Neuronal stem cell (in vitro differentiated cells): ENCODE measurements around the gene NAV2.

Source experiments
- DNase-seq: peaks from one replicate; pipeline ENCODE4 v3.0.0-alpha.2; 2013; ENCODE audit warnings: low spot score
- H2AFZ ChIP-seq: one replicate; pipeline ENCODE4 v1.6.1; 2013; ENCODE audit warnings: mild to moderate bottlenecking, low read length, inconsistent platforms
- H2AK5ac ChIP-seq: 2 replicates; pipeline ENCODE4 v1.6.1; 2013; ENCODE audit warnings: low read depth, mild to moderate bottlenecking, inconsistent platforms, low read length, moderate library complexity, mixed read lengths
- H2BK120ac ChIP-seq: 2 replicates; pipeline ENCODE4 v1.6.1; 2013; ENCODE audit warnings: low read depth, mild to moderate bottlenecking, inconsistent platforms, low read length, moderate library complexity, mixed read lengths
- H2BK12ac ChIP-seq: one replicate; pipeline ENCODE4 v1.6.1; 2013; ENCODE audit warnings: low read length, inconsistent platforms
- H2BK15ac ChIP-seq: 2 replicates; pipeline ENCODE4 v1.6.1; 2013; ENCODE audit warnings: mild to moderate bottlenecking, low read length, inconsistent platforms, mixed read lengths
- H2BK5ac ChIP-seq: one replicate; pipeline ENCODE4 v1.6.1; 2013; ENCODE audit warnings: inconsistent platforms, mild to moderate bottlenecking, low read length, moderate library complexity
- H3K14ac ChIP-seq: one replicate; pipeline ENCODE4 v1.6.1; 2013; ENCODE audit warnings: low read length, inconsistent platforms
- H3K18ac ChIP-seq: 2 replicates; pipeline ENCODE4 v1.6.1; 2013; ENCODE audit warnings: low read length, inconsistent platforms
- H3K23ac ChIP-seq: 2 replicates; pipeline ENCODE4 v1.6.1; 2013; ENCODE audit warnings: low read depth, mild to moderate bottlenecking, mixed read lengths, low read length, inconsistent platforms; ENCODE audit not compliant: poor library complexity
- H3K27ac ChIP-seq: replicated peaks from 3 replicates; pipeline ENCODE4 v1.5.1; 2013; ENCODE audit warnings: low read length, inconsistent platforms
- H3K27me3 ChIP-seq, 3 experiments: 2 replicates each; pipeline ENCODE4 v1.6.1; 2013; ENCODE audit warnings: low read length in 3 of 3, mild to moderate bottlenecking in 2 of 3, inconsistent platforms in 1 of 3, low read depth in 1 of 3, mixed read lengths in 1 of 3, moderate library complexity in 1 of 3; ENCODE audit not compliant: control insufficient read depth in 3 of 3, insufficient read depth in 3 of 3
- H3K36me3 ChIP-seq, 2 donors: replicated peaks in 1 of 2; 2 replicates each; pipeline ENCODE4 v1.6.1; 2013; ENCODE audit warnings: low read length in 2 of 2; ENCODE audit not compliant: control insufficient read depth in 2 of 2, insufficient read depth in 2 of 2
- H3K4ac ChIP-seq: 2 replicates; pipeline ENCODE4 v1.6.1; 2013; ENCODE audit warnings: inconsistent platforms, mild to moderate bottlenecking, low read length, moderate library complexity
- H3K4me1 ChIP-seq, 2 donors: 1 replicate in 1 of 2; 2 replicates in 1 of 2; pipeline ENCODE4 v1.6.1; 2013; ENCODE audit warnings: low read length in 2 of 2, low read depth in 1 of 2; ENCODE audit not compliant: control insufficient read depth in 2 of 2, insufficient read depth in 1 of 2
- H3K4me2 ChIP-seq: one replicate; pipeline ENCODE4 v1.6.1; 2013; ENCODE audit warnings: mild to moderate bottlenecking, low read length, inconsistent platforms; ENCODE audit not compliant: insufficient read depth, poor library complexity, severe bottlenecking
- H3K4me3 ChIP-seq, 2 donors: 2 replicates each; pipeline ENCODE4 v1.5.1; 2013; ENCODE audit warnings: low read length in 2 of 2, mild to moderate bottlenecking in 2 of 2, inconsistent platforms in 1 of 2, moderate library complexity in 1 of 2
- H3K79me1 ChIP-seq: one replicate; pipeline ENCODE4 v1.6.1; 2013; ENCODE audit warnings: low read depth, mild to moderate bottlenecking, inconsistent platforms, low read length, moderate library complexity
- H3K9ac ChIP-seq: one replicate; pipeline ENCODE4 v1.6.1; 2013; ENCODE audit warnings: mild to moderate bottlenecking, low read depth, low read length, inconsistent platforms; ENCODE audit not compliant: poor library complexity
- H3K9me3 ChIP-seq, 2 donors: replicated peaks in 1 of 2; 2 replicates each; pipeline versions ENCODE3 to v1.6.1; 2013; ENCODE audit warnings: low read length in 2 of 2, mild to moderate bottlenecking in 2 of 2, inconsistent platforms in 1 of 2, low read depth in 1 of 2, mixed read lengths in 1 of 2, moderate library complexity in 1 of 2; ENCODE audit not compliant: control insufficient read depth in 2 of 2, insufficient read depth in 1 of 2
- H4K8ac ChIP-seq: one replicate; pipeline ENCODE4 v1.6.1; 2013; ENCODE audit warnings: low read depth, mild to moderate bottlenecking, inconsistent platforms, low read length, moderate library complexity
- H4K91ac ChIP-seq: one replicate; pipeline ENCODE4 v1.6.1; 2013; ENCODE audit warnings: low read length, low read depth, mild to moderate bottlenecking, inconsistent platforms; ENCODE audit not compliant: poor library complexity
- WGBS, 2 donors: extraction: QIAGEN DNeasy Blood & Tissue Kit; methylation state at CpG; one replicate each; pipeline ENCODE4 v1.1.7; 2013; ENCODE audit warnings: missing lambda C conversion rate in 2 of 2, mixed read lengths in 1 of 2; ENCODE audit not compliant: insufficient read length in 2 of 2, insufficient replicate concordance in 1 of 2; ENCODE audit errors: extremely low coverage in 2 of 2; 5-methylcytosine and 5-hydroxymethylcytosine counted together

NAV2 gene

DNA sequence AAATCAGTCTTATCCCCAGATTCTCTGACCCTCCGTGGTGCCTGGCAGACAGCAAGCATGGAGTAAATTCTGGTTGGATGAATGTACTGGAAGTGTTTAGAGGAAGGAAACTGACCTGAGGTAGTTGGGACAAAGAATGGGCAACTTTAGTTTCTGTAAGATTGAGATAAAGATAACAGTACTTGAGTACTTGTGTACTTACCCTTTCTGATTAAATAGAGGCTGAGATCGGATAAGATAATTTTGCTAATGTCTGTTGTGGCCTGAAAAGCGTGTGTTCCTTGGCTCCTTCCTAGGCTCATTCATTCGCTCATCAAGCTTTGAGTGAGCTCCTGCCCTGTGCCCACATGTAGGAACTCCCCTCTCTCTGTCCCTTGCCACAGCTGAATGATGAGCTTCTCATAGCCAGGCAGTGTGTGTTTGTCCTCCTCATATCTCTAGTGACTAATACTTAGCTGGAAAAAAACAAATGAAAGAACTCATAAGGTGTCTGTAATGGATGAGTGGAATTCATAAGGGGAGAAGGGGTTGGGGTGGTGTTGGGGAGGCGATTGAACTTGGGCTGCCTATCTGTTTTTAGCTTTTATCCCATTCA, 329.5 kb downstream of the NAV2 start:
- no peak overlapping the region for H3K27ac ChIP-seq
- no peaks in the 10 kb centered on the region for H3K79me1 ChIP-seq
- H3K23ac ChIP-seq: no peak overlapping the region
- H3K4me2 ChIP-seq: no peak overlapping the region
- H2BK15ac ChIP-seq: no peak overlapping the region
- H2AK5ac ChIP-seq: no peak overlapping the region
- H4K8ac ChIP-seq: no peak overlapping the region
- no peak overlapping the region for H2AFZ ChIP-seq
- peaks cover 3 to 55% of the 10 kb centered on the region in 2 donors for H3K36me3 ChIP-seq
- no peak overlapping the region for H3K18ac ChIP-seq
- no peak overlapping the region for H2BK12ac ChIP-seq
- no peaks in the 10 kb centered on the region for H3K9me3 ChIP-seq
- H3K9ac ChIP-seq: no peak overlapping the region
- peaks cover 14 to 15% of the 10 kb centered on the region in 2 donors for H3K4me1 ChIP-seq
- H3K4ac ChIP-seq: no peak overlapping the region
- no peak overlapping the region for H2BK120ac ChIP-seq
- WGBS, 2 donors: no CpG with 5 or more reads among the region's 5 CpGs
- H3K14ac ChIP-seq: no peak overlapping the region
- no peak overlapping the region for H3K4me3 ChIP-seq
- DNase-seq: no peak
- H4K91ac ChIP-seq: no peak overlapping the region
- no peaks in the 10 kb centered on the region for H3K27me3 ChIP-seq
- no peak overlapping the region for H2BK5ac ChIP-seq

DNA sequence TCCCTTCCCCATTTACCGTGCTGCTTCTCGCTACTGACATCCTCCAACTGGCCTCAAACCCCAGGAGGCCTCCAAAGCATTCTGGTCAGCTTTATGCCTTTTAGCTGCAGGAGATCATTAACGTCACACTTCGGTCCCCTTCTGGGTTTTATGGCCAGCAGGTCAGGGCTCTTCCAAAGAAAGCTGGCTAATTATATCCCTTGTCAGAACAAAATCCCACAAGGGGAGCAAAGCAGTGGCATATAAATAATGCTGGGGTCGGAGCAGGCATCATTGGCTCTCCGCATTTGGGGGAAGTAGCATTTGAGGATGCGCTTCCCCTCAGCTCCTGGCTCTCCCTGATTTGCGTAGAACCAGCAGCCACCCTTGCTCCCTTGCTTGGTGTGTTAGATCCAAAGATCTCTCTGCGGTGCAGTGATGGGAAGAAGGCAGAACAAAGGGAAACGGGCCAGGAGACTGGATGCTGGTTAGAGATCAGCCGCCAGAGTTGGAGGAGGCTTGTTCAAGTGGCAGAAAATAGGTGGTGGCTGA, 330.2 kb downstream of the NAV2 start:
- no peak overlapping the region for H2AFZ ChIP-seq
- peaks cover 3 to 59% of the 10 kb centered on the region in 2 donors for H3K36me3 ChIP-seq
- no peak overlapping the region for H3K27ac ChIP-seq
- H3K79me1 ChIP-seq: no peaks in the 10 kb centered on the region
- H4K91ac ChIP-seq: no peak overlapping the region
- no peak overlapping the region for H2AK5ac ChIP-seq
- H4K8ac ChIP-seq: no peak overlapping the region
- H3K4ac ChIP-seq: no peak overlapping the region
- no peaks in the 10 kb centered on the region for H3K27me3 ChIP-seq
- H3K4me1 ChIP-seq: peaks cover 14% of the 10 kb centered on the region in 2 donors
- H3K9ac ChIP-seq: no peak overlapping the region
- H3K9me3 ChIP-seq: no peaks in the 10 kb centered on the region
- no peak overlapping the region for H3K18ac ChIP-seq
- no peak overlapping the region for H2BK5ac ChIP-seq
- H3K14ac ChIP-seq: no peak overlapping the region
- no peak overlapping the region for H2BK15ac ChIP-seq
- H3K23ac ChIP-seq: no peak overlapping the region
- H2BK12ac ChIP-seq: no peak overlapping the region
- DNase-seq: no peak
- no peak overlapping the region for H2BK120ac ChIP-seq
- no peak overlapping the region for H3K4me2 ChIP-seq
- no CpG with 5 or more reads among the region's 11 CpGs for WGBS, 2 donors
- H3K4me3 ChIP-seq: no peak overlapping the region

DNA sequence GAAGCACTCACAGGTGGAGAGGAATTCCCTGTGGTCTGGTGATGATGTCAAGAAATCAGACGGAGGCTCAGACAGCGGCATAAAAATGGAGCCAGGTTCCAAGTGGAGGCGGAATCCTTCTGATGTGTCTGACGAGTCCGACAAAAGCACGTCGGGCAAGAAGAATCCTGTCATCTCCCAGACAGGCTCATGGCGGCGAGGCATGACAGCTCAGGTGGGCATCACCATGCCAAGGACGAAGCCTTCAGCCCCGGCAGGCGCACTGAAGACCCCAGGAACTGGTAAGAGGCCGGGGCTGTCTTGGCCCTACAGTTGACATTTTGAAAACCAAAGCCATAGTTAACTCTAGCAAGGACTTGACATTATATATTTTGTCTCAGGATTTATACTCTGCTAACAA, 331.4 kb downstream of the NAV2 start:
- no peak overlapping the region for H3K9ac ChIP-seq
- H2BK15ac ChIP-seq: no peak overlapping the region
- H3K27me3 ChIP-seq: no peaks in the 10 kb centered on the region
- no peak overlapping the region for H2BK120ac ChIP-seq
- H3K14ac ChIP-seq: no peak overlapping the region
- no peak overlapping the region for H3K18ac ChIP-seq
- H3K4me1 ChIP-seq: peaks cover 9 to 12% of the 10 kb centered on the region in 2 donors
- H3K27ac ChIP-seq: no peak overlapping the region
- no peak overlapping the region for H2BK12ac ChIP-seq
- no peak overlapping the region for H2BK5ac ChIP-seq
- H3K79me1 ChIP-seq: no peaks in the 10 kb centered on the region
- WGBS, 2 donors: no CpG with 5 or more reads among the region's 13 CpGs
- no peak overlapping the region for H2AK5ac ChIP-seq
- H3K4me3 ChIP-seq: no peak overlapping the region
- no peak overlapping the region for H2AFZ ChIP-seq
- H4K8ac ChIP-seq: no peak overlapping the region
- peaks cover 3 to 60% of the 10 kb centered on the region in 2 donors for H3K36me3 ChIP-seq
- no peak overlapping the region for H3K4ac ChIP-seq
- H3K23ac ChIP-seq: no peak overlapping the region
- no peak overlapping the region for H4K91ac ChIP-seq
- no peak overlapping the region for H3K4me2 ChIP-seq
- no peaks in the 10 kb centered on the region for H3K9me3 ChIP-seq
- DNase-seq: no peak

DNA sequence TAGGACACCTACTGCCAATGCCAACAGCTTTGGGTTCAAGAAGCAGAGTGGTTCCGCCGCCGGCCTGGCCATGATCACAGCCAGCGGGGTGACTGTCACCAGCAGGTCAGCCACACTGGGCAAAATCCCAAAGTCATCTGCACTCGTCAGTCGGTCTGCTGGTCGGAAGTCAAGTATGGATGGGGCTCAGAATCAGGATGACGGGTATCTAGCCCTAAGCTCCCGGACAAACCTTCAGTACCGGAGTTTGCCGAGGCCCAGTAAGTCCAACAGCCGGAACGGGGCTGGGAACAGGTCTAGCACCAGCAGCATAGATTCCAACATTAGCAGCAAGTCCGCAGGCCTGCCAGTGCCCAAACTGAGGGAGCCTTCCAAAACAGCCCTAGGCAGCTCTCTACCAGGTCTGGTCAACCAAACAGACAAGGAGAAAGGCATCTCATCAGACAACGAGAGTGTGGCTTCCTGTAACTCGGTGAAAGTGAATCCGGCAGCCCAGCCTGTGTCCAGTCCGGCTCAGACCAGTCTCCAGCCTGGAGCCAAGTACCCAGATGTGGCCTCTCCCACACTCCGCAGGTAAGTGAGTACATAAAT, 332.6 kb downstream of the NAV2 start:
- Histone ChIP-seq H4K8ac (no peak overlapping the region), H2BK12ac (no peak overlapping the region), H3K27ac (no peak overlapping the region), H3K79me1 (no peaks in the 10 kb centered on the region), H2AFZ (no peak overlapping the region), H2BK120ac (no peak overlapping the region), H3K4me3 (no peak overlapping the region), H2BK15ac (no peak overlapping the region), H3K9ac (no peak overlapping the region), H3K36me3 (peaks cover 3 to 63% of the 10 kb centered on the region in 2 donors), H3K14ac (no peak overlapping the region), H4K91ac (no peak overlapping the region), H3K27me3 (no peaks in the 10 kb centered on the region), H3K18ac (no peak overlapping the region), H3K4me1 (peaks cover 14 to 18% of the 10 kb centered on the region in 2 donors), H3K9me3 (no peaks in the 10 kb centered on the region), H2BK5ac (no peak overlapping the region), H3K4me2 (no peak overlapping the region), H3K23ac (no peak overlapping the region), H2AK5ac (peak overlapping the region; percentile 13), H3K4ac (no peak overlapping the region)
- WGBS, 2 donors: no CpG with 5 or more reads among the region's 19 CpGs
- DNase-seq: no peak
